K562 (cell line): ENCODE measurements around the gene ZRANB1. TPM values are rescaled to one million over a fixed set of nuclear protein-coding genes. Genes with fewer than 3 reads are reported as not detected.

Experiments used
- CBFA2T2 ChIP-seq: fragments of 450-650 bp; conservative IDR thresholded peaks from 2 replicates; pipeline ENCODE4 v1.6.1; 2017; ENCODE audit warnings: mild to moderate bottlenecking
- CC2D1A ChIP-seq: fragments of 450-650 bp; IDR thresholded peaks from 2 replicates; pipeline ENCODE4 v1.6.1; 2017; ENCODE audit warnings: mild to moderate bottlenecking
- CREM ChIP-seq: IDR thresholded peaks from 2 replicates; pipeline ENCODE4 v1.6.1; 2014; ENCODE audit warnings: antibody characterized with exemption, low read depth
- DNMT1 ChIP-seq: fragments of 450-650 bp; IDR thresholded peaks from 2 replicates; pipeline ENCODE4 v1.6.1; 2016; ENCODE audit warnings: antibody characterized with exemption, mild to moderate bottlenecking
- EP300 ChIP-seq: IDR thresholded peaks from 2 replicates; pipeline ENCODE4 v1.6.1; 2012; ENCODE audit warnings: low read length, improper control_type of control experiment
- ESRRB ChIP-seq: fragments of 250-450 bp; sonication (Bioruptor Pico); IDR thresholded peaks from 2 replicates; pipeline ENCODE4 v1.5.0; 2020; ENCODE audit warnings: mild to moderate bottlenecking, moderate library complexity, borderline replicate concordance
- GABPA ChIP-seq: fragments of 200-800 bp; sonication (Bioruptor generic); conservative IDR thresholded peaks from 2 replicates; pipeline ENCODE4 v1.6.1; 2016; ENCODE audit warnings: low read depth, missing genetic modification characterization, missing compliant biosample characterization
- GATA2 ChIP-seq: sonication (generic); formaldehyde crosslinking; IDR thresholded peaks from 2 replicates; pipeline ENCODE4 v1.4.0; 2020; ENCODE audit warnings: mild to moderate bottlenecking, missing genetic modification reagents
- GTF2A2 ChIP-seq: IDR thresholded peaks from 2 replicates; pipeline ENCODE4 v1.6.1; 2016; ENCODE audit warnings: mild to moderate bottlenecking, missing genetic modification characterization, missing compliant biosample characterization
- HINFP ChIP-seq: fragments of 450-650 bp; conservative IDR thresholded peaks from 2 replicates; pipeline ENCODE4 v1.6.1; 2016; ENCODE audit warnings: missing genetic modification characterization, low read depth, mild to moderate bottlenecking, control low read depth, missing compliant biosample characterization
- MEIS2 ChIP-seq: fragments of 450-650 bp; IDR thresholded peaks from 2 replicates; pipeline ENCODE4 v1.6.1; 2014; ENCODE audit warnings: mild to moderate bottlenecking; ENCODE audit not compliant: partially characterized antibody
- PBX2 ChIP-seq, 2 experiments: IDR thresholded peaks in 1 of 2; conservative IDR thresholded peaks in 1 of 2; 2 replicates each; pipeline ENCODE4 v1.6.1; 2016; ENCODE audit warnings: low read depth in 2 of 2, mild to moderate bottlenecking in 1 of 2, missing compliant biosample characterization in 1 of 2, missing genetic modification characterization in 1 of 2, moderate library complexity in 1 of 2
- SETDB1 ChIP-seq: IDR thresholded peaks from one replicate; pipeline ENCODE4 v1.6.1; 2012; ENCODE audit warnings: low read length, control low read depth, inconsistent platforms
- UBTF ChIP-seq, 2 experiments: IDR thresholded peaks; 2 replicates each; pipeline ENCODE4 v1.6.1; 2012; ENCODE audit warnings: improper control_type of control experiment in 2 of 2, low read depth in 2 of 2, low read length in 2 of 2, borderline replicate concordance in 1 of 2
- USF2 ChIP-seq: sonication (generic); formaldehyde crosslinking; IDR thresholded peaks from 2 replicates; pipeline ENCODE4 v1.5.0; 2020; ENCODE audit warnings: missing genetic modification reagents
- ZBTB2 ChIP-seq: fragments of 450-650 bp; IDR thresholded peaks from 2 replicates; pipeline ENCODE4 v1.6.1; 2016; ENCODE audit warnings: antibody characterized with exemption
- ZFP36 ChIP-seq: fragments of 150-350 bp; IDR thresholded peaks from 2 replicates; pipeline ENCODE4 v1.6.1; 2018; ENCODE audit warnings: low read length, low read depth; ENCODE audit not compliant: partially characterized antibody
- ZNF511 ChIP-seq: sonication (generic); formaldehyde crosslinking; IDR thresholded peaks from 2 replicates; pipeline ENCODE4 v1.8.0; 2022; ENCODE audit warnings: mild to moderate bottlenecking, missing genetic modification reagents
- polyA plus RNA-seq, 8 experiments: library from polyadenylated mRNA; depleted of rRNA in 4 of 8; stranded (reverse) in 5 of 8; unstranded in 3 of 8; fragments of >200 nt; fragmentation: Nextera tagmentation in 2 of 8; fragmentation: Illumina TruSeq in 1 of 8; extraction: Ambion mirVana in 2 of 8; extraction: Trizol in 1 of 8; gene quantifications; 2 replicates each; pipeline versions ENCODE4 v1.2.1 to v1.2.3, GENCODE V29; 2011 to 2014; ENCODE audit warnings: inconsistent platforms in 1 of 8, missing spikeins in 1 of 8
- total RNA-seq, 7 experiments: library from RNA; depleted of rRNA in 6 of 7; stranded (reverse); fragments of >200 nt in 6 of 7; fragmentation: Illumina TruSeq in 2 of 7; extraction: Trizol in 2 of 7; gene quantifications; 2 replicates each; pipeline versions ENCODE4 v1.2.1 to v1.2.3, GENCODE V29; 2011 to 2021; ENCODE audit warnings: low replicate concordance in 1 of 7

Gene ZRANB1
- total and polyA plus RNA-seq, 9 of the 15 experiments (the other 6 are each of a cell fraction or from before 2014, with no cell fraction given) = 0.07 to 1.1 (median 0.64) TPM

- TF ChIP-seq HINFP (tag) (no peak), ESRRB (CRISPR knock-in tag) (no peak), ZBTB2 (no peak), EP300 (peak; percentile 80), ZFP36 (no peak), CREM (0 out of 2 replicates have a peak, but pooled peaks have one; percentile 26), CBFA2T2 (peak; percentile 88), DNMT1 (no peak), MEIS2 (peak; percentile 93), ZNF511 (CRISPR knock-in tag) (no peak), GATA2 (CRISPR knock-in tag) (peak; percentile 34; the same call in 1 of the 2 replicates), PBX2 (CRISPR knock-in tag; IDR thresholded peaks at IDR 0.05; ENCODE audit: low read depth) (no peak), PBX2 (tag; conservative IDR thresholded peaks at IDR 0.05; ENCODE audit: low read depth) (peak; percentile 73), USF2 (CRISPR knock-in tag) (no peak), UBTF (IDR thresholded peaks at IDR 0.05; ENCODE audit: borderline replicate concordance in 1 of 2, low read depth in 2 of 2, low read length in 2 of 2) (no peak), GABPA (tag) (no peak), CC2D1A (peak; percentile 44; the same call in 1 of the 2 replicates), GTF2A2 (tag) (no peak), SETDB1 (no peak)
Observed at GRCh38 chr10:124946945-124947344, 5.0 kb downstream of the ZRANB1 start (continued).
